Nephron (organoid): ENCODE data around the gene AQR.

Experiments
- H3K27ac Mint-ChIP-seq, 3 experiments: 2 replicates each; pipeline ENCODE4 v1.8.0; 2020; ENCODE audit warnings: mixed read lengths in 3 of 3, mild to moderate bottlenecking in 2 of 3, moderate library complexity in 1 of 3
- H3K27me3 Mint-ChIP-seq: 2 replicates; pipeline ENCODE4 v1.8.0; 2021; ENCODE audit warnings: low read depth, mild to moderate bottlenecking, moderate library complexity, mixed read lengths
- H3K36me3 Mint-ChIP-seq: 2 replicates; pipeline ENCODE4 v1.8.0; 2020; ENCODE audit warnings: low read depth, mixed read lengths
- H3K4me1 Mint-ChIP-seq: 2 replicates; pipeline ENCODE4 v1.8.0; 2020; ENCODE audit warnings: mixed read lengths
- H3K4me3 Mint-ChIP-seq, 3 experiments: 2 replicates each; pipeline ENCODE4 v1.8.0; 2020; ENCODE audit warnings: mild to moderate bottlenecking in 3 of 3, mixed read lengths in 3 of 3, moderate library complexity in 2 of 3
- H3K9me3 Mint-ChIP-seq: 2 replicates; pipeline ENCODE4 v1.8.0; 2020; ENCODE audit warnings: mixed read lengths
- TF ChIP-seq, protein P1 (sequence below), 3 experiments: fragments of 200-600 bp; sonication (generic); IDR thresholded peaks; one replicate each; pipeline ENCODE4 v1.5.0; 2021; ENCODE audit warnings: antibody characterized with exemption in 3 of 3; ENCODE audit not compliant: unreplicated experiment in 3 of 3

AQR gene

GRCh38 chr15:34804776-34805175, 164.8 kb downstream of the AQR start:
- Mint-ChIP-seq H3K4me1 (peaks cover 44% of the 10 kb centered on the region), H3K36me3 (no peaks in the 10 kb centered on the region), H3K27ac (peak overlapping the region; percentile 41 to 74 (median 65)), H3K4me3 (no peak overlapping the region), H3K27me3 (no peaks in the 10 kb centered on the region), H3K9me3 (peaks cover 9% of the 10 kb centered on the region)
- TF ChIP-seq, protein P1, sequence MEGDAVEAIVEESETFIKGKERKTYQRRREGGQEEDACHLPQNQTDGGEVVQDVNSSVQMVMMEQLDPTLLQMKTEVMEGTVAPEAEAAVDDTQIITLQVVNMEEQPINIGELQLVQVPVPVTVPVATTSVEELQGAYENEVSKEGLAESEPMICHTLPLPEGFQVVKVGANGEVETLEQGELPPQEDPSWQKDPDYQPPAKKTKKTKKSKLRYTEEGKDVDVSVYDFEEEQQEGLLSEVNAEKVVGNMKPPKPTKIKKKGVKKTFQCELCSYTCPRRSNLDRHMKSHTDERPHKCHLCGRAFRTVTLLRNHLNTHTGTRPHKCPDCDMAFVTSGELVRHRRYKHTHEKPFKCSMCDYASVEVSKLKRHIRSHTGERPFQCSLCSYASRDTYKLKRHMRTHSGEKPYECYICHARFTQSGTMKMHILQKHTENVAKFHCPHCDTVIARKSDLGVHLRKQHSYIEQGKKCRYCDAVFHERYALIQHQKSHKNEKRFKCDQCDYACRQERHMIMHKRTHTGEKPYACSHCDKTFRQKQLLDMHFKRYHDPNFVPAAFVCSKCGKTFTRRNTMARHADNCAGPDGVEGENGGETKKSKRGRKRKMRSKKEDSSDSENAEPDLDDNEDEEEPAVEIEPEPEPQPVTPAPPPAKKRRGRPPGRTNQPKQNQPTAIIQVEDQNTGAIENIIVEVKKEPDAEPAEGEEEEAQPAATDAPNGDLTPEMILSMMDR (IDR thresholded peaks at IDR 0.05; ENCODE audit: unreplicated experiment in 3 of 3), result no peak

DNA sequence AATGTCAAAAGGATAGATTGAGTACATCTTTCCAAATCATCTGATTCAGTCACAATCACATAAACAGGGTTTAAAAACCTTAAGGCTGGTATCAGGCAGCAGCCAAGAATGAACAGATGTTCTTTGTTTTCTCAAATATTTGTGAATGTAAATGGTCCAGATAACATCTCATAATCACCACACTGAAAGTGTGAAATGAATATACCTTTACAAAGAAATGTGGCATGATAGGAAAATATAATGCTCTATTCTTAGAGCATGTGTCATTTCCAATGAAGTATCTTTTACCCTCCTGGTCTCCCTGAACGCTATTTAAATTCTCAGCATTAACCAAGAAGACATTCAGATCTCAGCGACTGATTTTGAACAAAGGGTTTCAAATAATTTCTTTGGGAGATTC, 165.4 kb downstream of the AQR start:
- H3K4me3 Mint-ChIP-seq, result peak overlapping the region in 2 of 3 experiments; percentile 14 to 19
- H3K36me3 Mint-ChIP-seq, result no peaks in the 10 kb centered on the region
- TF ChIP-seq, protein P1 (IDR thresholded peaks at IDR 0.05; ENCODE audit: unreplicated experiment in 3 of 3), result no peak
- H3K27me3 Mint-ChIP-seq, result peaks cover 2% of the 10 kb centered on the region
- H3K9me3 Mint-ChIP-seq, result peaks cover 9% of the 10 kb centered on the region
- H3K4me1 Mint-ChIP-seq, result peaks cover 50% of the 10 kb centered on the region
- peak overlapping the region; percentile 41 to 74 (median 70) for H3K27ac Mint-ChIP-seq

GRCh38 chr15:34802803-34803750, 166.5 kb downstream of the AQR start:
- Mint-ChIP-seq H3K36me3 (no peaks in the 10 kb centered on the region), H3K4me1 (peaks cover 53% of the 10 kb centered on the region), H3K4me3 (peak overlapping the region in 1 of 3 experiments; percentile 24), H3K27ac (peak overlapping the region; percentile 32 to 74 (median 49)), H3K9me3 (peaks cover 6% of the 10 kb centered on the region), H3K27me3 (peaks cover 6% of the 10 kb centered on the region)
- TF ChIP-seq, protein P1 (IDR thresholded peaks at IDR 0.05; ENCODE audit: unreplicated experiment in 3 of 3), result no peak

- Mint-ChIP-seq H3K9me3 (peaks cover 6% of the 10 kb centered on the region), H3K27me3 (peaks cover 6% of the 10 kb centered on the region), H3K4me1 (peaks cover 57% of the 10 kb centered on the region), H3K27ac (peak overlapping the region; percentile 53 to 91 (median 74)), H3K4me3 (peak overlapping the region in 2 of 3 experiments; percentile 6 to 23), H3K36me3 (no peaks in the 10 kb centered on the region)
- TF ChIP-seq, protein P1 (IDR thresholded peaks at IDR 0.05; ENCODE audit: unreplicated experiment in 3 of 3), result no peak
Observed at GRCh38 chr15:34802371-34802770, 167.2 kb downstream of the AQR start.
